SIG-M5 (cell line): Measurements from ENCODE around the gene SULT1A2.
A peak's percentile ranks its signal among the peaks of the same experiment; 100 is the strongest.
"Not testable (repeated sequence)": the region's sequence is repeated elsewhere in the genome, so short reads cannot be mapped to it uniquely, and the experiment has no call there.

Experiments
- DNase-seq: peaks from one replicate; lab custom pipeline; 2025; lab: John Stamatoyannopoulos, UW

SULT1A2 gene

GRCh38 chr16:28558456-28558855 lies 38.4 kb downstream of the SULT1A2 start:
- DNase-seq: no peak

DNA sequence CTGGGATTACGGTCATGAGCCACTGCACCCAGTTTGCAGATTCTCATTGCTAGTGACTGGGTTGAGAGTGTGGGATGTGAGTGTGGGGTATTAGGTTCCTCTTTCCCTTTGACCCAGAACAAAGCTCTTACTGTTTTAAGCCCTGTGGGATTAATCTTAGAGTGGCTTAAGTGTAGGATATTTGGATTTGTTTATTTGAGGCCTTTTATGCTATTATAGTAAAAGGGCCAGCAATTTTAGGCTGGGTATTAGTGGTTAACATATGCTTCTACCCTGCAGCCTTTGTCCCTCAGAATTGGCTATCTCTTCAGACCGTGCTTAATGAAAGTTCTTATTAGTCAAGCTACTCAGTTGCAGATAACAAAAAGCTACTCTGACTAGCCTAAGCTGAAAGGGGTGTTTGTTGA lies 39.9 kb downstream of the SULT1A2 start:
- no peak for DNase-seq

DNA sequence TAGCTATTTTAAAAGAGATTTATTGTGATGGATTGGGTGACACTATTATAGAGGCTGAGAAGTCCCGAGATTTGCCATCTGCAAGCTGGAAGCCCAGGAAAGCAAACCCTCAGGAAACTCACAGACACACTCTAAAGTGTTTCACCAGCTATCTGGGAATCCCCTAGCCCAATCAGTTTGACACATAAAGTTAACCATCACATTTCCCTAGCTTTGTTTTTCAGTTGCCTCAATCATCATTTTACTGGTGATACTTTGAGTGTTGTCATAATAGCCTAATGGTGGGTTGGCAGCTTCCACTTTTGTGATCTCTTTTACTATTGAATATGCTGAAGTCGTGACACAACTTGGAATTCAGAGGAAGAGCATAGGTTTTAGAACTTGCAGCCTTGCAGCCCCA lies 41.3 kb downstream of the SULT1A2 start:
- no peak for DNase-seq

DNA sequence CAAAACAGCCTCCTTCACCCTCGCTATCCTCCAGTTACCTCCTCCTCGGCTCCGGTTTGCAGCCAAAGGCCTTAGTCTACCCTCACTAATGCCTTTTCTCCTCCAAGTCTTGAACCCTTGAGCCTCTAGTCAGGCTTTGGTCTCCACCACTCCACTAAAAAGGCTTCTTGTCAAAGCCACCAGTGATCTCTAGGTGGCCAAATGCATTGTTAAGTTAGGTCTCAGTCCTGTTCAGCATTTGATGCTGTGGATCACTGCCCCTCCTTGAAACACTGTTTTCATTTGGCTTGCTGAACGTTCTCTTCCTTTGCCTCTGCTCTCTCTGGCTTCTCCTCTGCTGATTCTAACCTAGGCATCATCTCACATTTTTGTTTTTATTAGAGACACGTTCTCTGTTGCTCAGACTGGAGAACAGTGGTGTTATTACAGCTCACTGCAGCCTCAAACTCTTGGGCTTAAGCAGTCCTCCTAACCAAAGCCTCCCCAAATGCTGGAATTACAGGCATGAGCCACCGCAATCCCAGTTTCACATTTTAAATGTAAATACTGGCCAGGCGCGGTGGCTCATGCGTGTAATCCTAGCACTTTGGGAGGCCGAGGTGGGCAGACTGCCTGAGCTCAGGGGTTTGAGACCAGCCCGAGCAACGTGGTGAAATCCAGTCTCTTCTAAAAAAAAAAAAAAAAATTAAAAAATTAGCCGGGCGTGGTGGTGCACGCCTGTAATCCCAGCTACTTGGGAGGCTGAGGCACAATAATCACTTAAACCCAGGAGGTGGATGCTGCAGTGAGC lies 42.0 kb downstream of the SULT1A2 start:
- DNase-seq: no peak

DNA sequence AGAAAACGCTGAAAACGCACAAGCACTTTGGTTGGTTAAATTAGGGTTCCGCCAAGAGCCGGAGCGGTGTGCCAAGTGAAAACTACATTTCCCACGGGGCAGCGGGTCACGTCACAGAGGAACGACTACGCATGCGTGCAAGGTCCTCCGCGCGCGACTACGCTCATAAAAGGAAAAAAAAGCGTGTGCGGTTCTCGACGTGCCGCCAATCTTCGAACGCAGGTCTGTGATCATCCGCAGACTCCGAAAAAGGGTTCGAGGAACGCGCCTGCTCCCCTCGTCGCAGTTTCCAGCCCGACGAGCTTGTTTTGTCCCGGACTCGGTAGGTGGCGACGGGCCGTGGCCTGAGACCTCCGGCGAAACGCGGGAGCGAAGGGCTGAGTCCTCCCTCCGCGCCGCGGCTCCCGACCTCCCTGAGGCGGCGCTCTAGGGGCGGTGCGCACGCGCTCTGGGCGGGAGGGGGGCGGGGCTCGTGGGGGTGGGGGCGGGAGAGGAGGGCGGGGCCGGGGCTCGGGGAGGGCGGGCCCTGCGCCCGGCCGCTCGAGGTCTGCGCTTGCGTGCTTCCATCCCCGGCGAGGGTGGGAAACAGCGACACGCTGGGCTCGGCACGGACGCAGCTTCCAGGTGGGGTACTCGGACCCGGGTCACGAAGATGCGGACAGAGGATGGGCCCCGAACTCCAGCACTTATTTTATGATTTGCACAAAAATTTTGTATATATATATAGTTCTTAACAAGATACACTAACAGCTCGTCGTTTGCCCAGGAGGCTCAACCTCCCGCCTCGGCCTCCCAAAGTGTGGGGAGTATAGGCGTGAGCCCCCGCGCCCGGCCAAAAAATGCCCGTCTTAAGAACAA lies 42.8 kb downstream of the SULT1A2 start, which contains the start of gene SGF29:
SGF29 (plus strand) TSS at position 145 of the 858 bp plus-strand sequence. CDS start 27,150 bp downstream, outside the sequence.
- DNase-seq: peak; percentile 52

GRCh38 chr16:28549301-28549899 lies 47.5 kb downstream of the SULT1A2 start:
- DNase-seq: no peak

- DNase-seq: no peak
Observed at GRCh38 chr16:28548306-28548802, 48.5 kb downstream of the SULT1A2 start.

GRCh38 chr16:28546626-28547025 lies 50.2 kb downstream of the SULT1A2 start:
- DNase-seq: no peak

- not testable (repeated sequence) for DNase-seq
Observed at GRCh38 chr16:28545964-28546363, 50.9 kb downstream of the SULT1A2 start.

DNA sequence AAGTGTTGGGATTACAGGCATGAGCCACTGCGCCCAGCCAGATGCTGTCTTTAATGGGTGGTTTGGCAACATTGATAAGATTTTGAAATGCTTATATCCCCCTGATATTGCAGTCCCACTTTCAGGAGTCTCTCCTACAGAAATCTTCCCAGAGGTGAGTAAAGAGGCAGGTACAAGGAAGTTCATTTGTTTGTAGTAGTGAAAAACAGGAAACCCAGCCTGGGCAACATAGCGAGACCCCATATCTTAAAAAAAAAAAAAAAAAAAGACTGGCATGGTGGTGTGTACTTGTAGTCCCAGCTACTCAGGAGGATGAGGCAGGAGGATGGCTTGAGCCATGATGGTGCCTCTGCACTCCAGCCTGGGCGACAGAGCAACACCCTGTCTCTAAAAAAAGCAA lies 51.9 kb downstream of the SULT1A2 start:
- DNase-seq: no peak

DNA sequence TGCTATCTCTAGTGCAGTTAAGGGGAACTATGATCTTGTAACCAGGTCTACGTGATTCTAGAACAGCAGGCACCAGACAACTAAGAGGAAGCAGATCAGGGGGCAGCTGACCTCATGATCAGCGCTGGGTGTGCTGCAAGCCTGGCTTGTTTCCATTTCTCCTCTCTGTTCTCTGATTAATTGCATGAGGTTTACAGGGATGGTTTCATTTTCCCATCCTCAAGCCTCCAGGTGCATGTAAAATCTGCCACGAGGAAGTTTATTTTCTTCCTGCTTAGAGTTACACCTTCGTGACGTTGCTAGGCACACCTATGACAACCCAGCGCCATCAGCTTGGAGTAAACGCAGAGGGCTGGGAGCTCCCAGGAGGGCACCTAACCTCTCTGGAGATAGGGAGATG lies 53.8 kb downstream of the SULT1A2 start:
- DNase-seq: no peak

DNA sequence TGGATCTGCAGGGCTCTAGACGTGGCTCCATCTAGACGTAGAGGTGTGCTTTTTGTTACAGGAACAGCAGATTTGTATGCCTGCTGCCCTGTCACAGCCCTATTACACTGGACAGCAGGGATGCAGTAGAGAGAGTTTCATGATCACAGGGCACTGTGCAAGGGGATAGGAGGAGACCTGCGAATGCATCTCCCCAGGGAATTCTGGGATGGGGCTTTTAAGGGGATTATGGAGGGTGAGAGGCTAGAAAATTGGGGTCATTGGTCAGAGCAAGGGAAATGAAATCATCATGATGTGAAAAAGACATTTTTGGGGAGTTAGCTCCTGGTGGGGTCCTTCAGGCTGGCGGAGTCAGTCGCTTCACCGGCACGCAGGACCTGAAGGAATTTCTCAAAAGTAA lies 54.2 kb downstream of the SULT1A2 start:
- DNase-seq: no peak
